Naive thymus-derived CD4-positive, alpha-beta T cell (primary cell): ENCODE measurements around the gene GPC6. TPM values are rescaled to one million over a fixed set of nuclear protein-coding genes. Genes with fewer than 3 reads are reported as not detected.

Experiments
- ATAC-seq: fragments of 150-1000 bp; cut with Tn5 transposase; 2 replicates; pipeline ENCODE4 v1.10.0; 2021; ENCODE audit warnings: mild to moderate bottlenecking, moderate library complexity
- CTCF ChIA-PET: fragments of 350-600 bp; sonication (Branson Sonifier 250); formaldehyde crosslinking; loops from one replicate; lab custom pipeline; 2021; ENCODE audit warnings: antibody characterized with exemption; lab: Charles Lee
- POLR2A ChIA-PET: fragments of 350-600 bp; sonication (Branson Sonifier 250); formaldehyde crosslinking; loops from one replicate; lab custom pipeline; 2021; ENCODE audit warnings: antibody characterized with exemption, inconsistent platforms; lab: Charles Lee
- DNase-seq, 9 donors: peaks; one replicate each; pipeline versions ENCODE4 v3.0.0 to v3.0.0-alpha.2; 2020 to 2022; ENCODE audit warnings: mixed read lengths in 1 of 9
- H3K27ac ChIP-seq: one replicate; pipeline ENCODE4 v1.7.0; 2013; ENCODE audit warnings: mild to moderate bottlenecking, low read depth, low read length, moderate library complexity
- H3K27me3 ChIP-seq, 2 donors: one replicate each; pipeline ENCODE4 v1.7.0; 2013; ENCODE audit warnings: low read length in 2 of 2, mild to moderate bottlenecking in 2 of 2, moderate library complexity in 2 of 2; ENCODE audit not compliant: control insufficient read depth in 2 of 2, insufficient read depth in 2 of 2
- H3K36me3 ChIP-seq, 3 experiments: 1 replicate in 2 of 3; 2 replicates in 1 of 3; pipeline ENCODE4 v1.7.0; 2013; ENCODE audit warnings: low read length in 3 of 3, mild to moderate bottlenecking in 3 of 3, moderate library complexity in 1 of 3; ENCODE audit not compliant: insufficient read depth in 3 of 3, control insufficient read depth in 2 of 3
- H3K4me1 ChIP-seq, 2 donors: one replicate each; pipeline ENCODE4 v1.7.0; 2013; ENCODE audit warnings: low read length in 2 of 2, mild to moderate bottlenecking in 2 of 2, moderate library complexity in 1 of 2; ENCODE audit not compliant: control insufficient read depth in 2 of 2, insufficient read depth in 2 of 2
- H3K4me3 ChIP-seq: 2 replicates; pipeline ENCODE4 v1.7.0; 2013; ENCODE audit warnings: mild to moderate bottlenecking, low read length
- H3K9me3 ChIP-seq, 3 experiments: 1 replicate in 2 of 3; 2 replicates in 1 of 3; pipeline ENCODE4 v1.7.0; 2013; ENCODE audit warnings: low read length in 3 of 3; ENCODE audit not compliant: control insufficient read depth in 2 of 3
- H3K27ac Mint-ChIP-seq, 9 donors: one replicate each; pipeline ENCODE4 v1.8.0; 2020 to 2022; ENCODE audit warnings: mixed read lengths in 9 of 9, mild to moderate bottlenecking in 8 of 9, moderate library complexity in 5 of 9, inconsistent platforms in 2 of 9
- H3K27me3 Mint-ChIP-seq, 5 donors: one replicate each; pipeline ENCODE4 v1.8.0; 2021 to 2022; ENCODE audit warnings: mixed read lengths in 5 of 5, mild to moderate bottlenecking in 1 of 5
- H3K36me3 Mint-ChIP-seq, 5 donors: one replicate each; pipeline ENCODE4 v1.8.0; 2020 to 2022; ENCODE audit warnings: mixed read lengths in 5 of 5, mild to moderate bottlenecking in 3 of 5, inconsistent platforms in 1 of 5
- H3K4me1 Mint-ChIP-seq, 7 donors: one replicate each; pipeline ENCODE4 v1.8.0; 2020 to 2022; ENCODE audit warnings: mixed read lengths in 7 of 7, mild to moderate bottlenecking in 3 of 7, inconsistent platforms in 1 of 7
- H3K4me3 Mint-ChIP-seq, 10 donors: one replicate each; pipeline ENCODE4 v1.8.0; 2020 to 2022; ENCODE audit warnings: mild to moderate bottlenecking in 10 of 10, mixed read lengths in 10 of 10, moderate library complexity in 6 of 10, inconsistent platforms in 2 of 10
- H3K9me3 Mint-ChIP-seq, 11 donors: one replicate each; pipeline ENCODE4 v1.8.0; 2020 to 2022; ENCODE audit warnings: mixed read lengths in 11 of 11, mild to moderate bottlenecking in 4 of 11, inconsistent platforms in 1 of 11, moderate library complexity in 1 of 11
- intact Hi-C, 2 donors: fragments of 100-400 bp; cut with micrococcal nuclease; formaldehyde crosslinking; loops; one replicate each; pipeline ENCODE4 v1.15.1; 2023
- polyA plus RNA-seq, 2 donors: library from polyadenylated mRNA; unstranded; fragments of 300-500 nt; fragmentation: Illumina TruSeq; gene quantifications; one replicate each; pipeline ENCODE4 v1.2.3, GENCODE V29; 2021
- total RNA-seq, 6 experiments: library from RNA in 5 of 6; stranded (reverse) in 5 of 6; gene quantifications; 1 replicate in 5 of 6; 2 replicates in 1 of 6; pipeline ENCODE4 v1.2.3 and lab custom pipeline; 2021 to 2026

GPC6 gene
- total and polyA plus RNA-seq, 7 experiments from 2014 or later: not detected

DNA sequence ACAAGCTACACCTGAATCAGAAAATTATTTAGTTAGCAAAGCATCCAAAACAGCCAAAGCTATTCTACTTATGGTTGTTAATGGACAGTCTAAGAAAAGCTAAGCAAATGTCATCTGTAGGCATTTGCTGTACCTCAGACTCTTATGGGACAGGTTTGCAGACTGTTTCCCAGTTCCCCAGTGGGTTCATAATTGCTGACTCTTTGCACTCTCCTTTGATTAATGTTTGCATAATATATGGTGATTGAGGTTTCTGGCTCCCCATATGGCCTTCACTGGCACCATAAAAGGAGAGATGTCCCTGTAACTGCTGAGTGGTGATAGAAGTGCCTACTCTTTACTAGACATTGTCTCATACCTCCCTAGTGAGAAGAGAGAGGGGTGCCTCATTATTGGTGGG is 142.1 kb downstream of the GPC6 start:
- H3K9me3 Mint-ChIP-seq: peaks cover 0 to 8% (median 2%) of the 10 kb centered on the region in 11 donors
- H3K9me3 ChIP-seq: no peaks in the 10 kb centered on the region
- H3K27me3 Mint-ChIP-seq: peaks cover 0 to 16% (median 0%) of the 10 kb centered on the region in 5 donors
- intact Hi-C loops: no loop called here
- H3K27ac ChIP-seq: no peak overlapping the region
- no peaks in the 10 kb centered on the region for H3K36me3 ChIP-seq
- no peaks in the 10 kb centered on the region for H3K27me3 ChIP-seq
- H3K4me1 Mint-ChIP-seq: no peaks in the 10 kb centered on the region
- no peak overlapping the region for H3K4me3 Mint-ChIP-seq
- POLR2A ChIA-PET: interaction anchor here (0.6 kb wide), 1 partner anchor 118 kb away, joined by 3 read pairs; no protein-coding TSS in a partner anchor
- no peaks in the 10 kb centered on the region for H3K4me1 ChIP-seq
- CTCF ChIA-PET: no interaction called here
- no peak overlapping the region for H3K4me3 ChIP-seq
- ATAC-seq: no peak
- no peak for DNase-seq
- no peaks in the 10 kb centered on the region for H3K36me3 Mint-ChIP-seq
- H3K27ac Mint-ChIP-seq: no peak overlapping the region

DNA sequence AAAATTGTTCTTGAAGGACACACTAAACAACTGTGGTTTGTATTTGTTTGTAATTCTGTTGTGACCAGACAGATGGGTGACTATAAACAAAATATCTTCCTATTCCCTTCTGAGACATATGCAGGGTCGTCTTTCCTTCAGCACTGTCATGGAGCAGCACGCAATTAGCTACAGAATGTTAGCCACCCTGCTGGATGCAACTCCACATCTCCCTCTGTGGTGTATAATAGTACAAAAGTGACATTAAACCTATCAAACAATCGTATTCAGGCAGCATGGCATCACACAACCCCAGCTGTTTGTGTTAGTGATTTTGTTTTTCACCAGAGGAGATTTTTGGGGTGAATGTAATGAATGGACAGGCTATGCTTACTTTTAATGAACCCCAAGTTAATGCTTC is 146.2 kb downstream of the GPC6 start:
- H3K9me3 Mint-ChIP-seq: peaks cover 0 to 2% (median 0%) of the 10 kb centered on the region in 11 donors

DNA sequence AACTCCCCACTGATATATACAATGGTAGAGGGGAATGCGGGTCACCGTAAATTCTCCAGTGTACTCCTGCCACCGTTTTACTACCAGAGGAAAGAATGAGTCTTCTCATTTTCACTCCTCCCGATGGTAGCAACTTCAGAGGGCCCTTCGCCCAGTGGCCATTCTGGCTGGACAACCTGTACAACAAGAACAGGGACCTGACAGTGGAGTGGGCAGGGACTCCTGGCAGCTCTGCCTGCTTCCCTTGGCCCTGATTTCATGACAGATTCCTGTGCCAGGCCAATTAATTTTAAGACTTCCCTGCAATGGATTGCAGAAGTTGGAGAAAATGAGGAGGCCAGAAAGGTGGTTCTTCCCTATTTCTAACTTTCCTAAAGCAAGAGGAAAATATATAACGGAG is 148.9 kb downstream of the GPC6 start:
- Histone ChIP-seq H3K27ac (no peak overlapping the region), H3K4me1 (no peaks in the 10 kb centered on the region), H3K36me3 (no peaks in the 10 kb centered on the region), H3K9me3 (no peaks in the 10 kb centered on the region), H3K4me3 (no peak overlapping the region), H3K27me3 (no peaks in the 10 kb centered on the region)
- peaks cover 0 to 2% (median 0%) of the 10 kb centered on the region in 11 donors for H3K9me3 Mint-ChIP-seq
- no peaks in the 10 kb centered on the region for H3K4me1 Mint-ChIP-seq
- no peak for ATAC-seq
- DNase-seq: no peak
- peaks cover 0 to 6% (median 0%) of the 10 kb centered on the region in 5 donors for H3K27me3 Mint-ChIP-seq
- H3K36me3 Mint-ChIP-seq: no peaks in the 10 kb centered on the region
- no peak overlapping the region for H3K4me3 Mint-ChIP-seq
- intact Hi-C loops: no loop called here
- POLR2A ChIA-PET: no interaction called here
- CTCF ChIA-PET: no interaction called here
- H3K27ac Mint-ChIP-seq: no peak overlapping the region

More for the DNA sequence above, 146.2 kb downstream of the GPC6 start:
- Histone ChIP-seq H3K36me3 (no peaks in the 10 kb centered on the region), H3K4me1 (no peaks in the 10 kb centered on the region), H3K4me3 (no peak overlapping the region), H3K27ac (no peak overlapping the region), H3K27me3 (no peaks in the 10 kb centered on the region), H3K9me3 (no peaks in the 10 kb centered on the region)
- Mint-ChIP-seq H3K27me3 (peaks cover 0 to 2% (median 0%) of the 10 kb centered on the region in 5 donors), H3K4me1 (no peaks in the 10 kb centered on the region), H3K4me3 (no peak overlapping the region), H3K27ac (no peak overlapping the region), H3K36me3 (no peaks in the 10 kb centered on the region)
- POLR2A ChIA-PET: no interaction called here
- intact Hi-C loops: no loop called here
- no peak for ATAC-seq
- CTCF ChIA-PET: no interaction called here
- DNase-seq: no peak

DNA sequence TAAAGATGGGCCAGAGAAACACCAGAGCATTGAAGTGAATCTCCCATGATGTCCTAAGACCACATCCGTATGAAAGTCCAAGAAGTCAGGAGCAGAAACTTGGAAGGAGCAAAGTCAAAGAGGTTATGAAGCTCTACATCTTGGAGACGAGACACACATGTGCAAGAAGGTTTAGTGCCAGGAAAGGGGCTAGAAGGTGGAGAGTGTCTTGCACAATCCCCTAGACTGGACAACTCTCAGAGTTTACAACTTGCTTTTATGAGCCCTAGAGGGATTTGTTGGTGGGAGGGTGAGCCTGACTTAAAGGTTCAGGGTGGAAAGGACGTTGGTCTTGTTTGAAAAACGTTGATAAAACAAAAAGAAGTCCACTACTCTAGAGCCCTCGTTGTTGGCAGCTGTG is 150.6 kb downstream of the GPC6 start:
- intact Hi-C loops: no loop called here
- ChIA-PET CTCF (no interaction called here), POLR2A (no interaction called here)
- H3K27ac Mint-ChIP-seq: no peak overlapping the region
- H3K27me3 Mint-ChIP-seq: peaks cover 0 to 6% (median 0%) of the 10 kb centered on the region in 5 donors
- Histone ChIP-seq H3K27ac (no peak overlapping the region), H3K4me1 (no peaks in the 10 kb centered on the region), H3K4me3 (no peak overlapping the region), H3K9me3 (no peaks in the 10 kb centered on the region), H3K27me3 (no peaks in the 10 kb centered on the region), H3K36me3 (no peaks in the 10 kb centered on the region)
- no peak overlapping the region for H3K4me3 Mint-ChIP-seq
- H3K36me3 Mint-ChIP-seq: no peaks in the 10 kb centered on the region
- DNase-seq (no peak), ATAC-seq (no peak)
- H3K4me1 Mint-ChIP-seq: no peaks in the 10 kb centered on the region
- peaks cover 0 to 2% (median 0%) of the 10 kb centered on the region in 11 donors for H3K9me3 Mint-ChIP-seq

DNA sequence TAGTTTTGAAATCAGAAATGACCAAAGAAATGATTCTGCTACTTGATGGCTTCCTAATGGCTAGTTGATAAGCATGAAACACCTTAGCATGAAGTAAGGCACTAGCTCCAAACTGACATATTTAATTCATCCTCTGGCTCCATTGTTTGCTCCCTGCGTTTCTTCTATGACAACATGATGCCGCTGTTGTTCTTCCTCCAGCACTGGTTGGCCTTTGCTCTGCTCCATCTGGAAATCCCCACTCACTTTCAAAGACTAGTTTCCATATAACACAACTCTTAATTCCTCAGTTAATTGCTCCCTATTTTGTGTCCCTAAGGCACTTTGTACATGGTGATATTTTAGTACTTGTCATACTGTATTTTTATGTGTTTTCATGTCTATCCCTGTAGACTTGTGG is 151.6 kb downstream of the GPC6 start:
- DNase-seq (no peak), ATAC-seq (no peak)
- Histone ChIP-seq H3K9me3 (no peaks in the 10 kb centered on the region), H3K27me3 (no peaks in the 10 kb centered on the region), H3K4me1 (no peaks in the 10 kb centered on the region), H3K27ac (no peak overlapping the region), H3K4me3 (no peak overlapping the region), H3K36me3 (no peaks in the 10 kb centered on the region)
- Mint-ChIP-seq H3K36me3 (no peaks in the 10 kb centered on the region), H3K4me3 (no peak overlapping the region), H3K9me3 (peaks cover 0 to 2% (median 0%) of the 10 kb centered on the region in 11 donors), H3K4me1 (no peaks in the 10 kb centered on the region), H3K27ac (no peak overlapping the region), H3K27me3 (peaks cover 0 to 6% (median 0%) of the 10 kb centered on the region in 5 donors)
- CTCF ChIA-PET: no interaction called here
- POLR2A ChIA-PET: no interaction called here
- intact Hi-C loops: no loop called here

GRCh38 chr13:93386116-93386515 is 159.5 kb downstream of the GPC6 start:
- Histone ChIP-seq H3K36me3 (no peaks in the 10 kb centered on the region), H3K27me3 (no peaks in the 10 kb centered on the region), H3K4me1 (no peaks in the 10 kb centered on the region), H3K27ac (no peak overlapping the region), H3K9me3 (no peaks in the 10 kb centered on the region), H3K4me3 (no peak overlapping the region)
- ChIA-PET POLR2A (no interaction called here), CTCF (no interaction called here)
- H3K4me1 Mint-ChIP-seq: no peaks in the 10 kb centered on the region
- peaks cover 0 to 4% (median 0%) of the 10 kb centered on the region in 11 donors for H3K9me3 Mint-ChIP-seq
- DNase-seq (no peak), ATAC-seq (no peak)
- H3K27me3 Mint-ChIP-seq: peaks cover 0 to 6% (median 0%) of the 10 kb centered on the region in 5 donors
- no peak overlapping the region for H3K4me3 Mint-ChIP-seq
- no peaks in the 10 kb centered on the region for H3K36me3 Mint-ChIP-seq
- no peak overlapping the region for H3K27ac Mint-ChIP-seq
- intact Hi-C loops: no loop called here

DNA sequence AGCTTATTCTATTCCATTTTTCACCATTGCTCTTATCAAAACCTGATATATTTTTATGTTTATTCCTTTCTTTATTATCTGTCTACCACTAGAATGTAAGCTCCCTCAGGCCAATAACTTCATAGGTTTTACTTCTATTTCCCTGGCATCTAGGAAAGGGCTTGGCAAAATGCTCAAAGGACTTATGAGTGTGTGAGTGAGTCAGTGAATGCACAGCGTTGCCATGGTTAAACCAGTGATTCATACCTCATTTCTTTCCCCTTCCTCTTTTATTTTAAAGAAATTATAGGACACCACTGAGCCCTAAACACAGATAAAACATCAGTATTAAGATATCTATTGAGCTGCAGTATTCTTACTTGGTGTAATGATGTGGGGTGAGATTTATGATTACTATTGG is 162.1 kb downstream of the GPC6 start:
- Mint-ChIP-seq H3K4me1 (no peaks in the 10 kb centered on the region), H3K36me3 (no peaks in the 10 kb centered on the region), H3K4me3 (no peak overlapping the region), H3K9me3 (peaks cover 0 to 4% (median 0%) of the 10 kb centered on the region in 11 donors), H3K27me3 (peaks cover 0 to 6% (median 0%) of the 10 kb centered on the region in 5 donors), H3K27ac (no peak overlapping the region)
- Histone ChIP-seq H3K27ac (no peak overlapping the region), H3K4me1 (no peaks in the 10 kb centered on the region), H3K9me3 (no peaks in the 10 kb centered on the region), H3K36me3 (no peaks in the 10 kb centered on the region), H3K4me3 (no peak overlapping the region), H3K27me3 (no peaks in the 10 kb centered on the region)
- DNase-seq: no peak
- intact Hi-C loops: no loop called here
- CTCF ChIA-PET: no interaction called here
- no peak for ATAC-seq
- POLR2A ChIA-PET: no interaction called here
